ENCODE data around the gene GCM1.

The GCM1 gene

DNA sequence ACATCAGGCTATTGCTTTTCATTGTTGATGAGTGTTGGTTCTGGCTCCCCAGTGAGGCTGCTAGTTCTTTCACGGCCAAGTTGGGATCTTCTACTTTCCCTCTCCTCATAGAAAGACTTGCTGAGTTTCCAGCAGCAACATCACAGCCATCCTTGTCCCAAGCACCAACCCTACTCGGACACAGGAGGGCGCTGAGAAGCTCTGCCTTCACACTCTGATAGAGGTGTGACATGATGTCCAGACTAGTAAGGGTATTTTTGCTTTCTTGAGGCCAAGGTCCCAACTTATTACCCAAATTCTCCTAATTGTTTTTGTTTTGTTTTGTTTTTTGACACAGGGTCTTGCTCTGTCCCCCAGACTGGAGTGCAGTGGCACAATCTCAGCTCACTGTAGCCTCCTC, 3.0 kb upstream of the GCM1 start:
- DNase-seq (ENCODE audit: low spot score) = no peak

DNA sequence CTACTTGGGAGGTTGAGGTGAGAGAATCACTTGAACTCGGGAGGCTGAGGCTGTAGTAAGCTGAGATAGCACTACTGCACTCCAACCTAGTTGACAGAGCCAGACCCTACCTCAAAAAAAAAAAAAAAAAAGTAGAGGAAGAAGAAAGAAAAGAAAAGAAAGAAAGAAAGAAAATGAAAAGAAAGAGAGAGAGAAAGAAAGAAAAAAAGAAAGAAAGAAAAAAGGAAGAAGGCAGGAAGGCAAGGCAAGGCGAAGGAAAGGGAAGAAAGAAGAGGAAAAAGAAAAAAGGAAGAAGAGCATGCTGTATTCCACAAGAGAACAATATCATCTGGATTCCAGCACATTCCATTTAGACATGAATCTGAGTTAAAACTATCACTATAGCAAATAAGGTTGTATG, 3.8 kb downstream of the GCM1 start:
- no peak for DNase-seq (ENCODE audit: low spot score)

DNA sequence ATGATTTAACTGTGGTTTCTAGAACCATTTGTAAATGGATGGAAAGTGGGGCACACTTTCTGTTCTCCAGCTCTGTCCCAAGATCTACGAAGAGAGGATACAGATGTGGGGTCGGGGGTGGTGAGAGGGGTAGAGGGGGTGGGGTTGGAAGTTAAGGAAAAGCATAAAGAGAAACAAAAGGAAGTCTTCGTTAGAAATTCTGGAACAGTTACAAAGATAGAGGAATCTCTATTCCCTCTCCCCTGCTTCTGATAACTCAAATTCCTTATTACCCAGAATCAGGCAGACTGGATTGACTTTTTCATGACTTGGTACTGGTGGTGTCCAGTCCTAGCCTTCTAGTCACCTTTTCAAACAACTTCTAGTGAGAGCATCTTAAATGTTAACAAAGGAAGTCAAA, 4.9 kb downstream of the GCM1 start:
- no peak for DNase-seq (ENCODE audit: low spot score)

DNA sequence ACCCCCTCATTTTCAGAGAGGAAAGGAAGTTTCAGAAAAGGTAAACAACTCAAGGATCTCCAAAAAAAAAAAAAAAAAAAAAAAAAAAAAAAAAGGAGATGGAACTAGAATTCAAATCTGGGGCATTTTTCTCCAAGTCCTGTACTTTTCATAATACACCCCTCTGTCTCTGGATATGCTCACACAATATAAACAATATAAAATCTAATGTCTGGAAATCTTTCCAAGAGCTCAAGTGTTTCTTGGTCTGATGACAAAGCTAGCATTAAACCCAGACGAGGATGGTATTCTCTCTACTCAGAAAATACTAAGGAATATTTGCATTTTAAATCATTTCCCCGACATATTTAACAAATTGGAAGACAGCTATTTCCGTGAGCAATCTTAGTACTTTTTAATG, 5.8 kb downstream of the GCM1 start:
- no peak for DNase-seq (ENCODE audit: low spot score)

DNA sequence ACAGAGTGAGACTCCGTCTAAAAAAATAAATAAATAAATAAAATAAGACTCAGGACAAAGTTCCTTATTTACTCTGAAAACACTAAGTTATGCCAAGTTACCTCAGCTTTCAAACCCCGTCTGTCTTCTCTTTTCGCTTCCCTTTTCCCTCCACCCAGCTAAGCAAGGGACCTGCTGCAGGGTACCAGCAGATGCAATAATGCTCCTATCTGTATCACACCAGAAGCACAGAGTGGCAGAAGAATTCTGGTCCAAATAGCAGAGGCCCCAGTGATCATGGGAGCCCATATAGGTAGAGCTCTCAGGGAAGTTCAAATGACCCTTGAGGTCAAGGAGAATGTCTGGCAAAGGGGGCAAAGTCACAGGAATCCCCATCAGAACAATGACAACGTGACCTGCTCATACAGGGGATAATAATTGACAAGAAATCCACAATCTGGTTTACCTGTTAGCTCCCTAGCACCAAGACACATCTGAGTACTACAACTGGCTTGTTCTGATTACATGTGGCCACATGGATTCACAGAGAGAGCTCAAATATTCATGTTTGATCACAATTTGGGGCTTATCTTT, 8.7 kb downstream of the GCM1 start:
- DNase-seq (ENCODE audit: low spot score) = no peak

DNA sequence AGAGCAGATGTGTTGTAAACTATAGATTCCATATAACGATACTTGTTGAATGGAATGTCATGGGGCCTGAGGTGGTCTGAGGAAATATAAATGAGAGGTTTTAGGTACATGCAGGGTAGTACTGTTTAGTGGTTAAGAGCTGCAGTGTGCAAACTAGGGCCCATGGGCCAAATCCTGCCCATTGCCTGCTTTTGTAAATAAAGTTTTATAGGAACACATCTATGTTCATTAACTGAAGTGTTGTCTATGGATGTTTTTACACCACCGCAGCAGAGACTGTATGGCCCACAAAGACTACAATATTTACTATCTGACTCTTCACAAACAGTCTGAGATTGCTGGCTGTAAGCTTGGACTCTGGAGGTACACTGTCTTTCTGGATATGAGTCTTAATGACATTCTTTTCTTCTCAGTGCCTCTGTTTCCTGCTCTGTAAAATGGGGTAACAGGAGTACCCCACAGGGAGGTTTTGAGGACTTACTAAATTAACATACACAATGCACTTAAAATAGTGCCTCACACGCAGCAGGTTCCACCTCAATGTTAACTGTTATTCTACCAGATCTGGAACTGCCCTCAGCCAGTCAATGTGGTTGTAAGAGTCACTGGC, 12.5 kb downstream of the GCM1 start:
- DNase-seq (ENCODE audit: low spot score) = no peak

DNA sequence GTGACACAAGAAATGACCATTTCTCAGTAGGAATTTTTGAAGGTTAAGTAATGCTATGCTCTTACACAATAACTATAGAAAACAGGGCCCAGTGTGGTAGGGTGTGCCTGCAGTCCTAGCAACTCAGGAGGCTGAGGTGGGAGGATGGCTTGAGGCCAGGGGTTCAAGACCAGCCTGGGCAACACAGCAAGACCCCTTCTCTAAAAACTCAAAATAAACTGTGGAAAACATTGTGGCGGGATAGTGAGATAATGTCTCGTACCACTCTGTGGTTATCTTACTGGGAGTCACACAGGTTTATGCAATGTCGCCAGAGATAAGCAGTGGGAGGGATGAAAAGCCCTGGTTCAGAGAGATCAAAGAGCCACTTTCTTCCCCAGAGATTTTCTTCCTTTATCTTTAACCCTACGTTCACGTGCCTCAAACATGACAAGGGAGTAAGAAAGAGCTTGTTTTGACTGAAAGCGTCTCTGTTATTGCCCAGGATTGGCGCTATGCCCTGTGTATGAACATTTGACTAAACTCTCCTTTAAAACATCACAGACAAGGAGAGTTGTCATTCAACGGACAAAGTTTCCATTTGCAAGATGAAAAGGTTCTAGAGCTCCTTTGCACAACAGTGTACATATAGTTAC, 13.9 kb downstream of the GCM1 start:
- no peak for DNase-seq (ENCODE audit: low spot score)

DNA sequence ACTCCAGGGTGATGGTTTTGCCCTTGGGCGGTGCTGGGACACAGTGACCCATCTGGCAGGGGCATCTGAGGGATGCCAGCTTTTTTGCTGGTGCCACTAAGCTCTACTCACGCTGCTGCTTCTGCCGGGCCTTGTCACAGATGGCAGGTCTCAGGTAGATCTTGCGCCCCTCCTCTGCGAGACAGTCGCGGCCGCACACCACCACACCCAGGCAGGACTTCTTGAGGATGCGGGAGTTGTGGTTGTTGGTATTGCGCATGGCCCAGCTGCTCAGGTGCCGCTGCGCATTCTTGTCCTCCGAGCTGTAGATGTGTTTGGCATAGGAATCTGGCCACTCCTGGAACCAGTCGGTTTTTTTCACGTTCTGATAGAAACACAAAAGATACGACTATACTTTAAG, 14.7 kb downstream of the GCM1 start:
- DNase-seq (ENCODE audit: low spot score) = no peak

DNA sequence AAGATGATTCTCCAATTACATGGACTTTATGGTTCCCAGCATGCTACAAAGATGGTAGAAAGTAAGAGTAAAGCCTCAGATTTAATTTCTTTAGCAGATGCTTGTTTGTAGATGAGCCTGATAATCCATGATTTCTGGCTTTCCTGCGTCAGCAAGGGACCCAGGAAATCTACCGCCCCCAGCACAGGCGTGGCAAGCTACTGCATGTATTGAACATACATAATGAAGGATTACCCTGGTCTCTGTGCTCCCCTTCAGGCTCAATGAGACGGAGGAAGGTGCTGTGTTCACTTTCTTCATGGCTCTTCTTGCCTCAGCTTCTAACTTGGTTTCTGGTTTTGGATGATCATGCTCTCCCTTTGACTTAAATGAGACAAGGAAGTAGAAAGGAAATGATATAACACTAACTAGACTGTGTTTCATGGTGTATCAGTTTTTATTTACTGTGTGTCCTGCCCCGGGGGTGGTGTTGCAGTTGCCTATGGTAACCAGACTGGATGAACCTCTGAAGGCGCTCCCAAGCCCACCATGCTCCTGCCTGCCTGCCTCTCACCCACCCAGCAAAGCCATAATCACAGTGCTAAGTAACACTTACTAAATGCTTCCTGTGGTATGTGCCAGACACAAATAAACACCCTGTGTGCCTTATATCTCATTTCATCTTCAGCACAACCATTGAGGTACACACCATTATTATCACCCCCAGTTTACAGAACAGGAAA, 17.9 kb downstream of the GCM1 start:
- no peak for DNase-seq (ENCODE audit: low spot score)

DNA sequence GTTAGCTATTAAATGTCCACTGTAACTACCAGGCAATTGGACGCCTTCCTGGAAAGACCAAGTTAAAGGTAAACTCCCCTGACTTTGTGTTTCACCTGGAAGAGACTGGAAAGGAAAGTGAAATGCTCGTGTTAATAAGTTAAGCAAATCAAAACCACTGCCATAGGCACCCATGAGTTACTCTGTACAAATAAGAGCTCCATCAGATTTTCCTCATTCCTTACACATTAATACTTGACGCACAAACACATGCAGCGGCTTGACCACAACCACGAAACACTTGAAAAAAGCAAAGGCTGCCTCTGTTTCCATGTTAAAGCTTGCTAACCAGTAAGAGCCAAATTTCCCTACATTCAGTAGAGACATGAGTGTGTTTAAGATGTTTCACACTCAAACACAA, 19.8 kb downstream of the GCM1 start:
- no peak for DNase-seq (ENCODE audit: low spot score)

DNA sequence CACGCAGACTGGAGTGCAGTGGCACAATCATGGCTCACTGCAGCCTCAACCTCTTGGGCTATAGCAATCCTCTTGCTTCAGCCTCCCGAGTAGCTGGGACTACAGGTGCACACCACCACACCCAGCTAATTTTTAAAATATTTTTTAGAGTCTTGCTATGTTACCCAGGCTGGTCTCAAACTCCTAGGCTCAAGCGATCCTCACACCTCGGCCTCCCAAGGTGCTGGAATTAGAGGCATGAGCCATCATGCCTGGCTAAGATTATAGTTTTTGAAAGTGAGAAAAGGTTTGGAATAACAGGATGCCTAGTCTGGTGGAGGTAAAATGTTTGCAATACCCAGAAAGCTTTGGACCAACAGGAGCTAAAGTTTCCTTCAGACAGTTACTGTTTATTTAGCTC, 23.4 kb downstream of the GCM1 start:
- DNase-seq (ENCODE audit: low spot score) = no peak

DNA sequence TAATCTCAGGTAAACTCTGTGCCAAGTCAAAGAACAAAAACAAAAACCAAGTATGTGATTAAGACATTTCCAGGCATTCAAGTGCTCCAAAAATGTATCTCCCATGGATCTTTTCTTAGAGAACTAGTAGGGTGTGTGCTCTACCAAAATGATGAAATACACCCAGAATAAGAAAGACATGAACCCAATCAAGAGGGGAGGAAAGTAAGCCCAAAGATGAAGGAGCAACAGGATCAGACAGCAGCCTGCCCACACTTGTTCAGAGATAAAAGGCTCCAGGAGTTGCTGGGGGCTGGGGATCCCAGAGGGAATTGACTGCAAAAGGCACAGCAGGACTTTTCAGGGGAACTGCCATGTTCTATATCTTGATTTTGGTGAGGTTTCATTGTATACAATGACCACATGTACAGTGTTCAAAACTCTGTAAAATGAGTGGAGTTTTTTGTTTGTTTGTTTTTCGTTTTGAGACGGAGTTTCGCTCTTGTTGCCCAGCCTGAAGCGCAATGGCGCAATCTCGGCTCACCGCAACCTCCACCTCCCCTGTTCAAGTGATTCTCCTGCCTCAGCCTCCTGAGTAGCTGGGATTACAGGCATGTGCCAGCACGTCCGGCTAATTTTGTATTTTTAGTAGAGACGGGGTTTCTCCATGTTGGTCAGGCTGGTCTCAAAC, 24.4 kb downstream of the GCM1 start:
- DNase-seq (ENCODE audit: low spot score) = no peak

DNA sequence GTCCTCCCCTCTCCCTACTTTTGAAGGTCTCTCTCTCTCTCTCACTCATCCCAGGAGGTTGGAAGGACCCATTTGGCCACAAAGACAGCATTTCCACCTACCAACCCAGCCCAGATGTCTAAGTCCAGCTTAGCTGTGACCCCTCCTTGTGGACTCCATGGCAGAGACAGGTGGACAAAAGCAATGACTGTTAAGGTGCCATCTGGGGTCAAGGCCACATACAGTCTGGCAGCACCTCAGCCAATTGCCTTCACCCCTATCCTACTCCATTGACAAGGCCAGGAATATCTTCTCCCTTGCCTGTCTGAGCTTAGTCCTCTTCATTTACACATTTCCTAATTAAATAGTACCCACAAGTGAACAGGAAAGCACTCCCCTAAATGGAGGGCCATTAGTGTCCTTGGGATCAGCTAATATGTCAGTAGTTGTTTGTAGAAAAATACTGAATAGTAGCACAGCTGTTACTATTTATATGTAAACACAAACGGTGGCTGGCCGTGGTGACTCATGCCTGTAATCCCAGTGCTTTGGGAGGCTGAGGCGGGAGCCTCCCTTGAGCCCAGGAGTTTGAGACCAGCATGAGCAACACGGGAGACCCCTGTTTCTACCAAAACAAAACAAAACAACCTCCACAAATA, 28.8 kb downstream of the GCM1 start:
- no peak for DNase-seq (ENCODE audit: low spot score)

DNA sequence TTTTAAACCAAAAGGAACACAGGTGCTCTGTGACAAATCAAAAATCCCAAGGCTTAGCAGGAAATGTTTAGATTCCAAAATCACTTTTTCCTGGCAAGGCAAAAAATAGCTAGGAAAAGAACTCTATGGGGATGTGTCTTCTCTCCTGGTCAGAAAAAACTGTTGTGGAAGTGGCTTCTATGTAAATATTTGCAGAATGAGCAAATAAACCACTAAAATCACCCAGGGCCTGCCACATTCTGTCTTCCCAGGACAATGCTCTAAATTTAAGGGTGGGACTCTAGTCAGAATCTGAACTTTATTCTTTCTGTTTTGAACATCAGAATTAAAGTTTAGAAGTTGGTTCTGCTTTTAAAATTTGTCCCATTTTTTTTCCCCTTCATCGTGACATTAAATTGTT, 29.3 kb downstream of the GCM1 start:
- no peak for DNase-seq (ENCODE audit: low spot score)

DNA sequence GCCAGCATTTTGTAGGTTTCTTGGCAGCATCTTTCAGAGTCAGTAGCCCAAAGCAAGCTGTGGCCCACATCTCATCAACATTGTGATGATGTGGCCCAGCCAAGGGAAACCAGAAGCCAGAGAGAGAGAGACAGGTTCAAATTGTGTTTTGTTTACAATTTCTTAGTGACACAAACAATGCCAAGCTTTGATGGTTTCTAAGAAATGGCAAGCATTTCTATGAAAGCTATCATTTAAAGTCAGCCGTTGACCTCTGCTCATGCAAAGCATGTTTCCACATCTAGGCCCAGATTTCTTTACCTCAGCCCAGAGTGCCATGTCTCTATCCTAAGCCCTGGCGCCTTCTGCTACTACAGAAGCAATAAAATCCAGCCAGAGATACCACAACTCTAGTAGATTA, 32.9 kb downstream of the GCM1 start:
- DNase-seq (ENCODE audit: low spot score) = no peak

DNA sequence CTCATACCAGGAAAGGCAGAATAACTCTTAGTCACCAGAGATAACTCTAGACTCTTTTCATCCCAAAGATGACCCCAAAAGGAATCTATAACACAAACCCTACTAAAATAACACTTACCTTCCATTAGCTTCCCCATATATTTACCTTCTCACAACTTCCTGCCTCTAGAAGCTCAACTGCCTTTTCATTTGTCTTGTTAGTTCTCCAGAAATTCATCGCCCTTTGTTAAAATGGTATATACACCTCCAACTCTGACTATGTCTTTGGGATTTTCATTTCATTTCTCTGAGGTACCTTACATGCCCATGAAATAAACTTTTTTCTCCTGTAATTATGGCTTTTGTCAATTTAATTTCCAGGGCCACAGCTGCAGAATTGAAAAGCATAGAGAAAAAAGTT, 33.5 kb downstream of the GCM1 start:
- no peak for DNase-seq (ENCODE audit: low spot score)

DNA sequence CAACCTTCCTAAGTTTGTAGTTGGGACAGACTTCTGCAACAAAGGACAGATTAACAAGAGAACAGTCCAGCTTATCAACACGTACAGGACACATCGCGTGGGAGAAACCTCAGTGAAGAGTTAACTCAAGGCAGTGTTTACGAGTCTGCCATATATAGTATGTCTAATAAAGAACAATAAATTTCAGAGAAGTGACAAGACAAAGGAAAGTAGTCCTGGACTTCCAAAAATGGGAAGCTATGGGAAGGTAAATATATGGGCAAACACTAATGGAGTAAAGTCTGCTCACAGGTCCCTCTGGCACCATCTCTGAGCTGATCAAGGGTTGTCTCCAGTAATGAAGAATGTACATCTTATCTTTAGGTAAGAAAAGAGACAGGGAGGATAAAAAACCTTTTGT, 34.9 kb downstream of the GCM1 start:
- no peak for DNase-seq (ENCODE audit: low spot score)

DNA sequence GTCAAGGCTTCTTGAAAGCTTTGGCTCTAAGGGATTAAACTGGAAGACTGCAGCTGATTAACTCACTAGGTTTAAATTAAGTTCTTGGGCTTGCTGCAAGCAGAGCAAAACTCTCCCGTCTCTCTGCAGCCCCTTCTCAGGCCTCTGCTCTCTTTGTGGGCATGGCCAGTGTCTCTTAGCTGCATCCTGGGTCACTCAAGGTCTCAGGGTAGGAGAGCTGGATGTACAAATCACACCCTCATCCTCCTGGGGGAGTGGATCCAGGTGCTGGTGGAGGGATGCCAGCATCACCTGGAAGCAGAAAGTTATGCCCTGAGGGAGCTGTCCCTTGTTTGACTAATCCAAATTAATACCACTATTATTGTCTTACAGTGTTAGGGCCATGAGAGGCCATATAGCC, 35.8 kb downstream of the GCM1 start:
- no peak for DNase-seq (ENCODE audit: low spot score)

DNA sequence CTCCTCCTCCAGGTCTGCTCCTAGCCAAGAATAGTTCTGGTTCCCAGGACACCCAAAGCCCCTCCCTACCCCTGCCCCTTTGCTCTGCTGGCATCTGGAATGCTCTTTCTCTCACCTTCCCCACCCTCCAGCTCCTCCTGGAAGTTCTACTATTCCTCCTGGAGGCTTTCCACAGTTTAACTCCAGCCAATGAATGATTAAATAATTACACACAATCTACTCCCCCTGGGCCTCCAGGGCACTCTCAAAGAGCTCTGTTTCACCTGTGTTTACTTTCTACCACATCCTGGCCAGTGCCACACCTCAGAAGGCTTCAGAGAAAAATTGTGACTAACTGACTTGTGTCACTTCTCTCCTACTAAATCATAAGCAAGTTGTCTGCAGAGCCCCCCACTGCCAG, 36.2 kb downstream of the GCM1 start:
- no peak for DNase-seq (ENCODE audit: low spot score)

DNA sequence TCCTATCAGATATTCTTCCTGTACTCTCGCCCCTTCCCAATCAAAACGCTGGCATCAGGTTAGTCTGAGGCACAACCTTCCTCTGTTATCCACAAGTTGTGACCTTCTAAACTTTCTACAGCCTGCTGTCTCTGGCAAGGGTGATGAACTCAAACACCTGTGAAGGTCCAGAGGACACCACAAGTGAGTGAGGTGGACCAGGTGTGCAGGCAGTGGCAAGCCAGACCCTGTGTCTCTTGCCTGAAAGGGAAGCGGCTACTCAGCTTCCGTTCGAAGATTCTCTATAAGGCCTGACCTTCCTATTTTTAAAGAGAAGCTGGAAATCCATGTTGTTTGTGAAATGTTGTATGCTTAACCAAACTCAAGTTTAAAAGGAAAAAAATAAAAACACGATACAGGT, 36.8 kb downstream of the GCM1 start:
- DNase-seq (ENCODE audit: low spot score) = no peak

DNA sequence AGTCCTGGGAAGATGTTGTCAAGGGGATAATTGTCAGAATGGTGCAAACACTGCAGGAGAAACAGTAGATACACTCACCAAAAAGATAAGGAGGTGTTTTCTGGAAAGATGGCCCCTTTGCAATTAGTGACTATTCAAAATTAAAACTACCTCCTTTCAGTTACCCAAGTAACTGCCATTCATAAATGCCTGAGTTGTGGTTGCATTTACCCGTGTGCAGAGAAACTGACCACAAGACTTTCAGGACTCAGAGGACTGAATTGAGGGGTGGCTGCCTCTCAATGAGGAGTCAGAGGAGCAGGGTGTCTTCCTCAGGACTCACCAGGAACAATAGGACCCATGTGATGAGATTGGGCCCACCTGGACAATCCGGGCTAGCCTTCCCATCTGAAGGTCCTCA, 39.0 kb downstream of the GCM1 start:
- DNase-seq (ENCODE audit: low spot score) = no peak

DNA sequence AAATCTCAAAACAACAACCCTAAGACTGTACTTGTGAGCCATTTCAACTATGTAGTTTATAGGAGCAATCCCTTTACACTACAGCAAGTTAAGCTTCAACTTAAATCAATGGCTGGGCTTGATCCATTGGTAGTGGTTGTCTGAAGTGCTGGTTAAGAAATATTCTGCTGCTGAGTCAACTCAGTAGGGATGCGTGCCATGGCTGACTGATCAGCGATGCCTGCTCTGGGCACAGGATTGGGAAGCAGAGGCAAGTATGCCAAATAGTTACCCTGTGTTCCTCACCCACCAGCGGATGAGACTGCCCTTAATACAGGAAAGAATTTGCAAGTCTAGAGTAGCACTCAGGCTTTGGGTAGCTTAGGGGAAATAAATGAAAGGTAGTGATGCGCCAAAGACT, 41.5 kb downstream of the GCM1 start:
- no peak for DNase-seq (ENCODE audit: low spot score)
